Muscle of arm (tissue), 14 donors: ENCODE measurements around the gene SYPL1. TPM values are rescaled to one million over a fixed set of nuclear protein-coding genes. Genes with fewer than 3 reads are reported as not detected.
"Not testable (repeated sequence)": the region's sequence is repeated elsewhere in the genome, so short reads cannot be mapped to it uniquely, and the experiment has no call there.

Experiments used
- DNase-seq: peaks from one replicate; pipeline ENCODE4 v3.0.0-alpha.2; 2013
- long read RNA-seq, 11 donors: transcript quantifications; one replicate each; lab custom pipeline, GENCODE V29; 2026
- polyA plus RNA-seq, 12 donors: library from polyadenylated mRNA; unstranded; fragments of 120-200 nt; gene quantifications; one replicate each; pipeline ENCODE4 v1.2.1, GENCODE V29; 2013; ENCODE audit not compliant: insufficient read length in 12 of 12

SYPL1 gene
- polyA plus RNA-seq: 10 to 100 TPM in 11 of 12 donors, not detected in 1; 62.8 to 92.5 (median 79.9) TPM
- long read RNA-seq, donor 1, transcript SYPL1-202 (5 exons, 2,151 nt): major isoform, 46 of 49 reads
- long read RNA-seq, donor 1, partial matches to known transcripts: 0 of 49 reads
- long read RNA-seq, donor 1, other reads (novel, unspliced or antisense): 0 of 49 reads
- long read RNA-seq, donor 2, transcript SYPL1-202 (5 exons, 2,151 nt): major isoform, 53 of 58 reads
- long read RNA-seq, donor 2, partial matches to known transcripts: 0 of 58 reads
- long read RNA-seq, donor 2, other reads (novel, unspliced or antisense): 0 of 58 reads
- long read RNA-seq, donor 3, transcript SYPL1-202 (5 exons, 2,151 nt): major isoform, 19 of 19 reads
- long read RNA-seq, donor 3, partial matches to known transcripts: 0 of 19 reads
- long read RNA-seq, donor 3, other reads (novel, unspliced or antisense): 0 of 19 reads
- long read RNA-seq, donor 4, transcript SYPL1-202 (5 exons, 2,151 nt): major isoform, 21 of 21 reads
- long read RNA-seq, donor 4, partial matches to known transcripts: 0 of 21 reads
- long read RNA-seq, donor 4, other reads (novel, unspliced or antisense): 0 of 21 reads
- long read RNA-seq, donor 5, transcript SYPL1-202 (5 exons, 2,151 nt): major isoform, 32 of 34 reads
- long read RNA-seq, donor 5, partial matches to known transcripts: 0 of 34 reads
- long read RNA-seq, donor 5, other reads (novel, unspliced or antisense): 0 of 34 reads
- long read RNA-seq, donor 6, transcript SYPL1-202 (5 exons, 2,151 nt): major isoform, 22 of 24 reads
- long read RNA-seq, donor 6, partial matches to known transcripts: 0 of 24 reads
- long read RNA-seq, donor 6, other reads (novel, unspliced or antisense): 0 of 24 reads
- long read RNA-seq, donor 7, transcript SYPL1-202 (5 exons, 2,151 nt): major isoform, 17 of 17 reads
- long read RNA-seq, donor 7, partial matches to known transcripts: 0 of 17 reads
- long read RNA-seq, donor 7, other reads (novel, unspliced or antisense): 0 of 17 reads
- long read RNA-seq, donor 8, transcript SYPL1-202 (5 exons, 2,151 nt): major isoform, 43 of 46 reads
- long read RNA-seq, donor 8, partial matches to known transcripts: 0 of 46 reads
- long read RNA-seq, donor 8, other reads (novel, unspliced or antisense): 0 of 46 reads
- long read RNA-seq, donor 9, transcript SYPL1-202 (5 exons, 2,151 nt): major isoform, 26 of 27 reads
- long read RNA-seq, donor 9, partial matches to known transcripts: 0 of 27 reads
- long read RNA-seq, donor 9, other reads (novel, unspliced or antisense): 0 of 27 reads
- long read RNA-seq, donor 10, transcript SYPL1-202 (5 exons, 2,151 nt): major isoform, 27 of 30 reads
- long read RNA-seq, donor 10, partial matches to known transcripts: 0 of 30 reads
- long read RNA-seq, donor 10, other reads (novel, unspliced or antisense): 0 of 30 reads
- long read RNA-seq, donor 11, transcript SYPL1-202 (5 exons, 2,151 nt): major isoform, 45 of 47 reads
- long read RNA-seq, donor 11, partial matches to known transcripts: 0 of 47 reads
- long read RNA-seq, donor 11, other reads (novel, unspliced or antisense): 0 of 47 reads

GRCh38 chr7:106112118-106112971 is at the start of gene SYPL1:
Gene SYPL1 (minus strand): TSS chr7:106112312. CDS start chr7:106112208, 104 bp downstream.
- DNase-seq: peak; percentile 89

- DNase-seq: no peak
Measured at GRCh38 chr7:106155027-106155426, 42.9 kb upstream of the SYPL1 start.

GRCh38 chr7:106153891-106154449 is 41.9 kb upstream of the SYPL1 start:
- peak; percentile 77 for DNase-seq

- DNase-seq: no peak
Measured at GRCh38 chr7:106152313-106152665, 40.2 kb upstream of the SYPL1 start.

GRCh38 chr7:106151459-106152312 is 39.6 kb upstream of the SYPL1 start:
- no peak for DNase-seq

GRCh38 chr7:106143711-106144337 is 31.7 kb upstream of the SYPL1 start:
- no peak for DNase-seq

- no peak for DNase-seq
Measured at GRCh38 chr7:106142136-106142535, 30.0 kb upstream of the SYPL1 start.

GRCh38 chr7:106140406-106141173 is 28.5 kb upstream of the SYPL1 start:
- DNase-seq: no peak

GRCh38 chr7:106139265-106140251 is 27.4 kb upstream of the SYPL1 start:
- DNase-seq: peak; percentile 47

- DNase-seq: no peak
Measured at GRCh38 chr7:106138776-106139175, 26.7 kb upstream of the SYPL1 start.

- not testable (repeated sequence) for DNase-seq
Measured at GRCh38 chr7:106138181-106138580, 26.1 kb upstream of the SYPL1 start.

GRCh38 chr7:106134241-106134640 is 22.1 kb upstream of the SYPL1 start:
- no peak for DNase-seq

GRCh38 chr7:106129291-106129690 is 17.2 kb upstream of the SYPL1 start:
- no peak for DNase-seq

- no peak for DNase-seq
Measured at GRCh38 chr7:106128836-106129235, 16.7 kb upstream of the SYPL1 start.

- DNase-seq: no peak
Measured at GRCh38 chr7:106127984-106128780, 16.1 kb upstream of the SYPL1 start.
